ENCODE data around the gene IL17C. TPM values are rescaled to one million over a fixed set of nuclear protein-coding genes. Genes with fewer than 3 reads are reported as not detected.

IL17C gene, protein sequence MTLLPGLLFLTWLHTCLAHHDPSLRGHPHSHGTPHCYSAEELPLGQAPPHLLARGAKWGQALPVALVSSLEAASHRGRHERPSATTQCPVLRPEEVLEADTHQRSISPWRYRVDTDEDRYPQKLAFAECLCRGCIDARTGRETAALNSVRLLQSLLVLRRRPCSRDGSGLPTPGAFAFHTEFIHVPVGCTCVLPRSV
- 0.09 TPM in 1 of 2 replicates, not detected in the other for total RNA-seq

DNA sequence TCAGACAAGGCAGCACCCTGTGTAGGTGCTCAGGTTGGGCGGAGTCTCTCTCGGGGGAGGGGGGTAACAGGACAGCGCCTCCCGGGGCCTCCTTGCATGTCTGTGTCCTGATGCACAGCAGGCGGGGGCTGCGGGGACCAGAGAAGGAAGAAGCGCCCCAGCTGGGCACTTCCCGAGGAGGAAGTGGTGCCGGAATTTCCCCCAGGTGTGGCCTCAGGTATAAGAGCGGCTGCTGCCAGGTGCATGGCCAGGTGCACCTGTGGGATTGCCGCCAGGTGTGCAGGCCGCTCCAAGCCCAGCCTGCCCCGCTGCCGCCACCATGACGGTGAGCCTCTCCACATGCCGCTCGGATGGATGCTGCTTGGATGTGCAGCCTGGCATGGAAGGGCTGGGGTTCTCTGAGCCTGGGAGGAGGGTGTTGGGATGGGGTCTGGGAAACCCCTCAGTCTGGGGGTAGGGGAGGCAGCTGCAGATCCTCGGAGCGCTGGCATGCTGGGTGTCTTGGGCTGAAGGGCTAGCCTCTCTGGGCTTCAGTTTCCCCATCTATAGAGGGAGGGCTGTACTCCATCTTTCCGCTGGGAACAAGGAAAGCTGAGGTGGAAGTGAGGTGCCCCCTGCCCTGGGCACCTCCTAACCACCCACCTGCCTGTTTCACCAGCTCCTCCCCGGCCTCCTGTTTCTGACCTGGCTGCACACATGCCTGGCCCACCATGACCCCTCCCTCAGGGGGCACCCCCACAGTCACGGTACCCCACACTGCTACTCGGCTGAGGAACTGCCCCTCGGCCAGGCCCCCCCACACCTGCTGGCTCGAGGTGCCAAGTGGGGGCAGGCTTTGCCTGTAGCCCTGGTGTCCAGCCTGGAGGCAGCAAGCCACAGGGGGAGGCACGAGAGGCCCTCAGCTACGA is at the start of gene IL17C:
TSS of gene IL17C (plus strand) at position 250 of the 908 bp plus-strand sequence. CDS start at position 320, 70 bp downstream.

DNA sequence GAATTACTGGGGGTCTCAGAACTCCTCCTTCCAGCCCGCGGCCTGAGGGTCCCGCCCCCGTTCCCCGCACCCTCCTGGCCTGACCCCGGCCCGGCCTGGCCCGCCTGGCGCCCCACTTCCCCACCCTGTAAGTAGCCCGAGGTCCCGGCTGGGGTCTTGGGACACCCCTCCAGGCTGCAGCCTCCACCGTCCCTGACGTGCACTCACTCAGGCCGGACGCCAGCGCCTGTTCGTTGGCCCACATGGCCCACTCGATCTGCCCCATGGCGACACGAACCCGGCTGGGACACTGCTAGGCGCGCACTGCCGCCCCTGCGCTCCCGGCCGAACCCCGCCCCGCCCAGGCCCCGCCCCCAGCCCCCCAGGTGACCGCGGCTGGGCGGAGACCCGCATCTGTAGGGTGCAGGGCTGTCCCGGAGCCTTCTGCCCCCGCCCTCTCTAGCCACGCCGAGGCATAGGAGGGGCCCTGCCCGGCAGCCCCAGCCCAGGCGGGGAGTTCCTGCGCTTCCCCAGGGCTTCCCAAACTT is 12.4 kb downstream of the IL17C start, which contains the start of gene CYBA:
TSS of gene CYBA (minus strand) at position 305 of the 527 bp plus-strand sequence. CDS start at position 265, 40 bp downstream.

GRCh38 chr16:88662843-88663606 is 24.7 kb downstream of the IL17C start, which contains the start of gene MVD:
MVD (minus strand) TSS chr16:88663091; CDS start chr16:88663080, 11 bp downstream.

DNA sequence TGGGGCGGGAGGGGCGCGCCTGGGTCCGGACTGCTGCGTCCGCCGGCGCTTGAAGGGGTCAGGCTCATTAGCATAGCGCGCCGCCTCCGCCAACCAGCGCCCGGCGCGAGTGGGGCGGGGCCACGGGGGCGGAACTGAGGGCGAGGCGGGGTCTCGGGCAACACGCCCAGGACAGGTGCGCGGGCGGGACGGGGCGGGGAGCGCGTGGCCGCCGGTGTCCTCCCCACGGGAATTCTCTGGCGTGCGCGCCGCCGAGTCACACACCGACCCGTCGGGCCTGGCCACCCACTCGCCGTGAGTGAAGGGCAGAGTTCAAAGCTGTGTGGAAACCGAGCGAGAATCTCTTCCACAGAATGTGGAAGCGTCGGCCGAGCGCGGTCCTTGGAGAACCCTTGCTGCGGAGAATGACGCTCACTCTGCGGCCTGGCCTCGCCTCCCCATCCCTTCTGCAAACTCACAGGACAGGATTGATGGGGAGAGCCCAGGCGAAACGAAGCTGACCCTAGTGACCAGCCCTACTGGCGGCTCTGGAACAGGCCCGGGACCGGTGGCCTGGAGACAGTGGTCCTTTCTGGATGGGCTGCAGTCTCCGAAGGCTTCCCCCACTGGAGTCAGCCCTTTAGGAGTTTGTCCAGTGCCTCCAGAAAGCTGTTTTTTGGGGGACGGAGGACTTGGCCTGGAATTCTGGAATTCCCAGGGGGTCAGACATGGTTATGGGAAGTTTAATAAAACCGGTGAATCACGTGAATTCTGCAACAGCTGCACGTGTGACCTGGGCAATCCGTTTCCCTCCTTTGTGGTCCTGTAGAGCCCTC is 48.3 kb downstream of the IL17C start, which contains the start of gene SNAI3:
TSS of gene SNAI3 (minus strand) at position 69 of the 815 bp plus-strand sequence. CDS start 101 bp downstream, outside the sequence.

Other genes with a start within 250 kb of the IL17C start
- 1.7 and 2.8 TPM in 2 replicates for gene ZFPM1, start 185.3 kb upstream of the IL17C start, total RNA-seq
- gene ZC3H18, start 68.2 kb upstream of the IL17C start, total RNA-seq: 10.9 and 13.9 TPM in 2 replicates
- gene CYBA, start 12.5 kb downstream of the IL17C start, total RNA-seq: 114 and 129 TPM in 2 replicates
- gene MVD, start 24.5 kb downstream of the IL17C start, total RNA-seq: 36.1 and 36.8 TPM in 2 replicates
- under 0.01 and 0.09 TPM in 2 replicates for gene SNAI3, start 47.9 kb downstream of the IL17C start, total RNA-seq
- gene RNF166, start 67.8 kb downstream of the IL17C start, total RNA-seq: 15.9 and 19.5 TPM in 2 replicates
- gene CTU2, start 67.9 kb downstream of the IL17C start, total RNA-seq: 24.8 TPM in 2 replicates
- gene PIEZO1, start 146.6 kb downstream of the IL17C start, total RNA-seq: 205 and 395 TPM in 2 replicates
- gene CDT1, start 165.2 kb downstream of the IL17C start, total RNA-seq: 4.0 and 7.5 TPM in 2 replicates
- gene APRT, start 173.4 kb downstream of the IL17C start, total RNA-seq: 102 and 118 TPM in 2 replicates
- 10.8 and 21.0 TPM in 2 replicates for gene GALNS, start 218.4 kb downstream of the IL17C start, total RNA-seq
- gene TRAPPC2L, start 218.6 kb downstream of the IL17C start, total RNA-seq: 44.1 and 79.7 TPM in 2 replicates
- not detected in 2 replicates for gene PABPN1L, start 228.1 kb downstream of the IL17C start, total RNA-seq

Measured in endothelial cell of coronary artery (primary cell).